Caco-2 (cell line): ENCODE data around the gene TTC21A. TPM values are rescaled to one million over a fixed set of nuclear protein-coding genes. Genes with fewer than 3 reads are reported as not detected.

Experiments
- BruUV-seq: library from RNA; stranded (reverse); fragments of 400-500 nt; replicated peaks from 2 replicates; lab custom pipeline; 2021; lab: Mats Ljungman, UMichigan
- CTCF ChIA-PET: fragments of 300-600 bp; sonication (Branson Sonifier 250); formaldehyde crosslinking; loops from one replicate; lab custom pipeline; 2022; ENCODE audit warnings: antibody characterized with exemption; lab: Charles Lee
- POLR2A ChIA-PET: fragments of 300-600 bp; sonication (Branson Sonifier 250); formaldehyde crosslinking; loops from one replicate; lab custom pipeline; 2022; ENCODE audit warnings: antibody characterized with exemption; lab: Charles Lee
- DNase-seq, 2 experiments: peaks; one replicate each; pipeline versions ENCODE4 v3.0.0 to v3.0.0-alpha.2; 2020 to 2022
- H3K27me3 ChIP-seq: replicated peaks from 2 replicates; pipeline ENCODE4 v1.6.0; 2011; ENCODE audit warnings: low read length; ENCODE audit not compliant: control insufficient read depth, insufficient read depth
- H3K36me3 ChIP-seq: 2 replicates; pipeline ENCODE4 v1.5.1; 2011; ENCODE audit warnings: low read length; ENCODE audit not compliant: control insufficient read depth, insufficient read depth
- H3K4me1 ChIP-seq: fragments of 250-450 bp; sonication (Bioruptor Pico); 2 replicates; pipeline ENCODE4 v1.5.1; 2020; ENCODE audit warnings: mild to moderate bottlenecking
- H3K4me3 ChIP-seq: 2 replicates; pipeline ENCODE4 v1.5.1; 2011; ENCODE audit warnings: low read depth, mild to moderate bottlenecking, control low read depth, low read length
- H3K9me3 ChIP-seq: fragments of 250-450 bp; sonication (Bioruptor Pico); 2 replicates; pipeline ENCODE4 v1.5.1; 2020; ENCODE audit warnings: mild to moderate bottlenecking, moderate library complexity
- H3K27ac Mint-ChIP-seq: one replicate; pipeline ENCODE4 v1.8.0; 2022; ENCODE audit warnings: mixed read lengths; ENCODE audit not compliant: unreplicated experiment
- H3K27me3 Mint-ChIP-seq: one replicate; pipeline ENCODE4 v1.8.0; 2022; ENCODE audit warnings: mixed read lengths; ENCODE audit not compliant: insufficient read depth, unreplicated experiment
- H3K36me3 Mint-ChIP-seq: one replicate; pipeline ENCODE4 v1.8.0; 2022; ENCODE audit warnings: mild to moderate bottlenecking, mixed read lengths; ENCODE audit not compliant: insufficient read depth, unreplicated experiment
- H3K4me1 Mint-ChIP-seq: one replicate; pipeline ENCODE4 v1.8.0; 2022; ENCODE audit warnings: low read depth, mixed read lengths; ENCODE audit not compliant: unreplicated experiment
- H3K4me3 Mint-ChIP-seq: one replicate; pipeline ENCODE4 v1.8.0; 2022; ENCODE audit warnings: mild to moderate bottlenecking, moderate library complexity, mixed read lengths; ENCODE audit not compliant: unreplicated experiment
- H3K9me3 Mint-ChIP-seq: one replicate; pipeline ENCODE4 v1.8.0; 2022; ENCODE audit warnings: mixed read lengths; ENCODE audit not compliant: unreplicated experiment
- intact Hi-C: fragments of 100-400 bp; cut with micrococcal nuclease; formaldehyde crosslinking; loops from one replicate; pipeline ENCODE4 v1.10.0; 2022; ENCODE audit not compliant: unreplicated experiment
- total RNA-seq: library from RNA; stranded (reverse); gene quantifications from 2 replicates; pipeline ENCODE4 v1.2.3, GENCODE V29; 2022
- TF ChIP-seq, protein P1 (sequence below), 2 experiments: fragments of 200-600 bp in 1 of 2; IDR thresholded peaks; 1 replicate in 1 of 2; 2 replicates in 1 of 2; pipeline versions ENCODE4 v1.5.1 to v1.8.0; 2011 to 2022; ENCODE audit warnings: antibody characterized with exemption in 1 of 2, control low read depth in 1 of 2, inconsistent platforms in 1 of 2, low read depth in 1 of 2, low read length in 1 of 2, mild to moderate bottlenecking in 1 of 2, moderate library complexity in 1 of 2; ENCODE audit not compliant: insufficient read depth in 1 of 2, severe bottlenecking in 1 of 2, unreplicated experiment in 1 of 2

Gene TTC21A
- total RNA-seq, 1 experiment from 2014 or later, result 4.0 TPM

DNA sequence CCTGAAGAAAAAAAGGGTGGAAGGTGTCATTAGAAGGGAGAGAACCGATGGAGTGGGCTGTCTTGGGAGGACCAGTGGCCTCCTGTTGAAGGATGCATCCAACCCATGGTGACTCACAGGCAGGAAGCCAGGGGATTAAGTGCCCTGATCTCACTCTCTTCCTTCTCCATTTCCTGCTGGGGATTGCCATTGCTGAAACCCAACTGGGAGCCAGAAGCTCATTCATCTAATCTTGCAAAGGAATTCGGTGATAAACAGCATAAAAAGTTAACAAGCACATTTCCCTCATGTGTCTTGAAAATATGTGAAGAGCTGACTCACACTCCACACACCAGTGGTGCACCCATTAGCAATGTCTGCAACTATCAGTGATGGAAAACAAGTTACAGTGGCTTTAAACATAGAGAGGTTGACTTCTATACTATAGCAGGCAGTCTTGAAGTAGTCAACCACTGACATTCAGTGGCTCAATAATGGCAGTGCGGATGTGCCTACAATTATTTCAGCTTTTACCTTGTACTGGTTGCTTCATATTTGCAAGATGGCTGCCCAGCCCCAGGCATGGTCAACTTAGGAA, 58.7 kb downstream of the TTC21A start:
- BruUV-seq, result no TSS peak
- Mint-ChIP-seq H3K27me3 (no peaks in the 10 kb centered on the region), H3K27ac (no peak overlapping the region), H3K36me3 (no peaks in the 10 kb centered on the region), H3K9me3 (peaks cover 12% of the 10 kb centered on the region), H3K4me1 (no peaks in the 10 kb centered on the region), H3K4me3 (no peak overlapping the region)
- Histone ChIP-seq H3K4me3 (no peak overlapping the region), H3K36me3 (no peaks in the 10 kb centered on the region), H3K27me3 (no peaks in the 10 kb centered on the region), H3K9me3 (no peaks in the 10 kb centered on the region), H3K4me1 (peaks cover 5% of the 10 kb centered on the region; the same call in 1 of the 2 replicates)
- DNase-seq, result no peak
- POLR2A ChIA-PET, result no interaction called here
- intact Hi-C loops, result loop anchor here (1.0 kb wide), 1 partner anchor 40 kb away; no protein-coding TSS in a partner anchor
- TF ChIP-seq, protein P1, sequence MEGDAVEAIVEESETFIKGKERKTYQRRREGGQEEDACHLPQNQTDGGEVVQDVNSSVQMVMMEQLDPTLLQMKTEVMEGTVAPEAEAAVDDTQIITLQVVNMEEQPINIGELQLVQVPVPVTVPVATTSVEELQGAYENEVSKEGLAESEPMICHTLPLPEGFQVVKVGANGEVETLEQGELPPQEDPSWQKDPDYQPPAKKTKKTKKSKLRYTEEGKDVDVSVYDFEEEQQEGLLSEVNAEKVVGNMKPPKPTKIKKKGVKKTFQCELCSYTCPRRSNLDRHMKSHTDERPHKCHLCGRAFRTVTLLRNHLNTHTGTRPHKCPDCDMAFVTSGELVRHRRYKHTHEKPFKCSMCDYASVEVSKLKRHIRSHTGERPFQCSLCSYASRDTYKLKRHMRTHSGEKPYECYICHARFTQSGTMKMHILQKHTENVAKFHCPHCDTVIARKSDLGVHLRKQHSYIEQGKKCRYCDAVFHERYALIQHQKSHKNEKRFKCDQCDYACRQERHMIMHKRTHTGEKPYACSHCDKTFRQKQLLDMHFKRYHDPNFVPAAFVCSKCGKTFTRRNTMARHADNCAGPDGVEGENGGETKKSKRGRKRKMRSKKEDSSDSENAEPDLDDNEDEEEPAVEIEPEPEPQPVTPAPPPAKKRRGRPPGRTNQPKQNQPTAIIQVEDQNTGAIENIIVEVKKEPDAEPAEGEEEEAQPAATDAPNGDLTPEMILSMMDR (IDR thresholded peaks at IDR 0.05; ENCODE audit: insufficient read depth in 1 of 2, low read depth in 1 of 2, low read length in 1 of 2, severe bottlenecking in 1 of 2, unreplicated experiment in 1 of 2), result no peak
- CTCF ChIA-PET, result interaction anchor here (0.7 to 1.3 kb wide), 3 partner anchors 29 to 87 kb away, joined by 3 read pairs; no protein-coding TSS in a partner anchor

DNA sequence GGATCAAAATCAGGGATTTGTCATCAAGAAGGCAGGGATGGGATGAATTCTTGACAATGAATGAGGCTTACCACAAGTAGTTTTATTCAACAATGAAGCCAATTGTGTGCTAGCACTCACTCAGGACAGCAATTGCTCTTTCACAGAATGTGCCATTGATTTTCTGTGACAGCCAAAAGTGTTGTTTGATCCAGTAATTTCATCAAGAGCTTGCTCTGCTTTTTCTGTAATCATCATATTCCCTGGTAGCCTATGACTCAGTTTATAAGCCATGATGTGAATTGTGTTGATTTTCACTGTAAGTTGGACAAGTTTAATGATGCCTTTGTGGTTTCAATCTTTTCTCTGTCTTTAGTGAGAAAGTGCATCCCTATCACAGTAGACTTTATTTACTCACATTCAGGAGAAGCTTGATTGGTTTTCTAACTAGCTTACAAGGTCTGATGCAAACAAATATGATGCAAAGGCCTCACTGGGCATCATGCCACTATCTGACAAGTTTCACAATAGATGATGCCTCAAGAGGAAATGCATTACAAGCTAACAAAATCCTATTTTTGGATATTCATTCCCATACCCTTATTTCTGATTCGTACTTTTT, 59.6 kb downstream of the TTC21A start:
- Mint-ChIP-seq H3K36me3 (no peaks in the 10 kb centered on the region), H3K27ac (no peak overlapping the region), H3K9me3 (peaks cover 12% of the 10 kb centered on the region), H3K27me3 (no peaks in the 10 kb centered on the region), H3K4me1 (no peaks in the 10 kb centered on the region), H3K4me3 (no peak overlapping the region)
- TF ChIP-seq, protein P1 (IDR thresholded peaks at IDR 0.05; ENCODE audit: insufficient read depth in 1 of 2, low read depth in 1 of 2, low read length in 1 of 2, severe bottlenecking in 1 of 2, unreplicated experiment in 1 of 2), result no peak
- ChIA-PET CTCF (interaction anchor here (0.7 to 1.3 kb wide), 2 partner anchors 41 to 87 kb away, joined by 3 read pairs; no protein-coding TSS in a partner anchor), POLR2A (no interaction called here)
- no peaks in the 10 kb centered on the region for H3K27me3 ChIP-seq
- DNase-seq, result no peak
- no peak overlapping the region for H3K4me3 ChIP-seq
- H3K36me3 ChIP-seq, result no peaks in the 10 kb centered on the region
- H3K9me3 ChIP-seq, result no peaks in the 10 kb centered on the region
- no TSS peak for BruUV-seq
- intact Hi-C loops, result loop anchor here (1.0 kb wide), 1 partner anchor 41 kb away; no protein-coding TSS in a partner anchor
- peaks cover 8% of the 10 kb centered on the region for H3K4me1 ChIP-seq

DNA sequence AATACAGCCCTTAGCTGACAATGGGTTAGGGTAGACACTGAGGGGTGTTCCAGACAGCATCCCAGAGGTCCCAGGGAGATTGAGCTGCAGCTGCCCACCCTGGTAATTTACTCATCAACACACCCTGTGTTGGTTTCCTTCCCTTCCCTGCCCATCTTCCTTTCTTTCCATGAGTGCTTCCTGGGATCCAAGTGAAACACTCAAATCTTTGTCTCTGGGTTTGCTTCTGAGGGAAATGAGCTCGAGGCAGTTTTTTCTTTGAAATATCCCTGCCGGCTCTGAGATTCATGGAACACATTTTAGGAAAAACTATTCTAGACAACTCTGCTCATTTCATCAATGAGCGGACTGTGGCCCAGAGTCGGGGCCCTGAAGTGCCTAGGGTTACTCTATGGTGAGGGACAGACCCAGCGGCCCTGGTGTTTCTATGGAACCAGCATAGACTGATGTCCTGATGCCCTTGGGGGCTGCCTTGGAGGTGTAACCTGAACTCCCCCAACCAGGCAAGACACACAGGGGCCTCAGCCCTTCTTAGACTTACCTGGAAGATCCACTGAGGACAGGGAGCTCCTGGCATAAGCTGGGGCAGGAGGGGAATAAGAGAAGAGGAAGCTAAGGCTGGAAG, 60.8 kb downstream of the TTC21A start:
- Mint-ChIP-seq H3K36me3 (no peaks in the 10 kb centered on the region), H3K4me1 (peaks cover 7% of the 10 kb centered on the region), H3K27ac (no peak overlapping the region), H3K4me3 (no peak overlapping the region), H3K9me3 (peaks cover 5% of the 10 kb centered on the region), H3K27me3 (no peaks in the 10 kb centered on the region)
- ChIA-PET CTCF (interaction anchor here (0.6 kb wide), 1 partner anchor 23 kb away, joined by 3 read pairs; no protein-coding TSS in a partner anchor), POLR2A (no interaction called here)
- TF ChIP-seq, protein P1 (IDR thresholded peaks at IDR 0.05; ENCODE audit: insufficient read depth in 1 of 2, low read depth in 1 of 2, low read length in 1 of 2, severe bottlenecking in 1 of 2, unreplicated experiment in 1 of 2), result no peak
- intact Hi-C loops, result loop anchor here (2.0 kb wide), 1 partner anchor 13 kb away; no protein-coding TSS in a partner anchor
- Histone ChIP-seq H3K4me3 (no peak overlapping the region), H3K36me3 (no peaks in the 10 kb centered on the region), H3K4me1 (peaks cover 8% of the 10 kb centered on the region), H3K9me3 (no peaks in the 10 kb centered on the region), H3K27me3 (no peaks in the 10 kb centered on the region)
- DNase-seq, result no peak
- no TSS peak for BruUV-seq
